ENCODE data around the gene NSMF.

NSMF gene

GRCh38 chr9:137492464-137493363, 33.6 kb upstream of the NSMF start:
- no peak for DNase-seq (ENCODE audit: low read depth)

- DNase-seq (ENCODE audit: low read depth) = no peak
These were observed 32.8 kb upstream of the NSMF start for GRCh38 chr9:137491735-137492432.

- DNase-seq (ENCODE audit: low read depth) = no peak
These were observed 31.5 kb upstream of the NSMF start for GRCh38 chr9:137490532-137491186.

GRCh38 chr9:137488906-137489305, 29.8 kb upstream of the NSMF start:
- DNase-seq (ENCODE audit: low read depth) = no peak

- no peak for DNase-seq (ENCODE audit: low read depth)
These were observed 29.2 kb upstream of the NSMF start for GRCh38 chr9:137488327-137488653.

- no peak for DNase-seq (ENCODE audit: low read depth)
These were observed 28.6 kb upstream of the NSMF start for GRCh38 chr9:137487454-137488326.

GRCh38 chr9:137486545-137487453, 27.7 kb upstream of the NSMF start:
- no peak for DNase-seq (ENCODE audit: low read depth)

GRCh38 chr9:137486141-137486490, 27.0 kb upstream of the NSMF start:
- DNase-seq (ENCODE audit: low read depth) = no peak

GRCh38 chr9:137485343-137486140, 26.4 kb upstream of the NSMF start:
- DNase-seq (ENCODE audit: low read depth) = no peak

GRCh38 chr9:137484551-137485315, 25.6 kb upstream of the NSMF start:
- no peak for DNase-seq (ENCODE audit: low read depth)

- no peak for DNase-seq (ENCODE audit: low read depth)
These were observed 23.1 kb upstream of the NSMF start for GRCh38 chr9:137482094-137482781.

- DNase-seq (ENCODE audit: low read depth) = no peak
These were observed 21.9 kb upstream of the NSMF start for GRCh38 chr9:137480686-137481683.

GRCh38 chr9:137479892-137480685, 21.0 kb upstream of the NSMF start:
- DNase-seq (ENCODE audit: low read depth) = no peak

GRCh38 chr9:137478962-137479861, 20.1 kb upstream of the NSMF start:
- DNase-seq (ENCODE audit: low read depth) = no peak

GRCh38 chr9:137478613-137478961, 19.5 kb upstream of the NSMF start:
- no peak for DNase-seq (ENCODE audit: low read depth)
